NCI-H2227 (cell line): ENCODE data around the gene NUP35.
"Not testable (repeated sequence)": the region's sequence is repeated elsewhere in the genome, so short reads cannot be mapped to it uniquely, and the experiment has no call there.

Source experiments
- DNase-seq: peaks from one replicate; lab custom pipeline; 2025; ENCODE audit not compliant: unreplicated experiment; lab: John Stamatoyannopoulos, UW

The NUP35 gene

GRCh38 chr2:183126635-183127034 lies 2.4 kb downstream of the NUP35 start:
- no peak for DNase-seq

- DNase-seq = no peak
These were observed 9.8 kb downstream of the NUP35 start for GRCh38 chr2:183134016-183134415.

GRCh38 chr2:183148955-183149354 lies 24.7 kb downstream of the NUP35 start:
- DNase-seq = no peak

GRCh38 chr2:183149489-183149888 lies 25.2 kb downstream of the NUP35 start:
- no peak for DNase-seq

GRCh38 chr2:183152280-183152679 lies 28.0 kb downstream of the NUP35 start:
- DNase-seq = not testable (repeated sequence)

GRCh38 chr2:183153967-183154366 lies 29.7 kb downstream of the NUP35 start:
- no peak for DNase-seq

GRCh38 chr2:183154772-183155171 lies 30.5 kb downstream of the NUP35 start:
- DNase-seq = not testable (repeated sequence)

GRCh38 chr2:183157131-183157530 lies 32.9 kb downstream of the NUP35 start:
- DNase-seq = no peak

GRCh38 chr2:183162362-183162761 lies 38.1 kb downstream of the NUP35 start:
- DNase-seq = no peak

- no peak for DNase-seq
These were observed 39.8 kb downstream of the NUP35 start for GRCh38 chr2:183163821-183164649.

GRCh38 chr2:183164650-183165015 lies 40.4 kb downstream of the NUP35 start:
- DNase-seq = no peak

GRCh38 chr2:183166210-183166609 lies 42.0 kb downstream of the NUP35 start:
- no peak for DNase-seq

- not testable (repeated sequence) for DNase-seq
These were observed 42.7 kb downstream of the NUP35 start for GRCh38 chr2:183166976-183167375.

- DNase-seq = no peak
These were observed 48.1 kb downstream of the NUP35 start for GRCh38 chr2:183172220-183172887.

GRCh38 chr2:183179156-183179555 lies 54.9 kb downstream of the NUP35 start:
- DNase-seq = no peak

GRCh38 chr2:183185534-183185933 lies 61.3 kb downstream of the NUP35 start:
- no peak for DNase-seq

GRCh38 chr2:183186296-183186695 lies 62.1 kb downstream of the NUP35 start:
- DNase-seq = no peak

GRCh38 chr2:183186766-183187165 lies 62.5 kb downstream of the NUP35 start:
- no peak for DNase-seq

GRCh38 chr2:183192343-183192742 lies 68.1 kb downstream of the NUP35 start:
- DNase-seq = no peak

GRCh38 chr2:183193904-183194303 lies 69.7 kb downstream of the NUP35 start:
- DNase-seq = no peak

GRCh38 chr2:183195397-183195796 lies 71.2 kb downstream of the NUP35 start:
- no peak for DNase-seq

GRCh38 chr2:183195998-183196409 lies 71.8 kb downstream of the NUP35 start:
- DNase-seq = no peak
